Spinal cord (tissue), 10 donors: Measurements from ENCODE around the gene SLC25A13. TPM values are rescaled to one million over a fixed set of nuclear protein-coding genes. Genes with fewer than 3 reads are reported as not detected.

Source experiments
- DNase-seq, 6 donors: peaks; one replicate each; pipeline versions ENCODE4 v3.0.0 to v3.0.0-alpha.2; 2013 to 2015; ENCODE audit warnings: low spot score in 6 of 6, low read depth in 4 of 6
- H3K27ac ChIP-seq: one replicate; pipeline ENCODE4 v1.5.1; 2013; ENCODE audit warnings: low read depth, low read length, control low read depth
- H3K27me3 ChIP-seq: one replicate; pipeline ENCODE4 v1.6.1; 2013; ENCODE audit warnings: low read length; ENCODE audit not compliant: control insufficient read depth, insufficient read depth
- H3K36me3 ChIP-seq: one replicate; pipeline ENCODE4 v1.6.1; 2013; ENCODE audit warnings: low read length; ENCODE audit not compliant: control insufficient read depth, insufficient read depth
- H3K4me1 ChIP-seq: one replicate; pipeline ENCODE4 v1.6.1; 2013; ENCODE audit warnings: low read length; ENCODE audit not compliant: control insufficient read depth, insufficient read depth
- H3K4me3 ChIP-seq: one replicate; pipeline ENCODE4 v1.5.1; 2013; ENCODE audit warnings: low read depth, low read length, control low read depth
- H3K9me3 ChIP-seq: one replicate; pipeline ENCODE4 v1.6.1; 2013; ENCODE audit warnings: low read length; ENCODE audit not compliant: control insufficient read depth, insufficient read depth
- WGBS: methylation state at CpG from one replicate; pipeline ENCODE4 v1.1.5; 2013; ENCODE audit warnings: missing lambda C conversion rate; ENCODE audit not compliant: insufficient coverage; 5-methylcytosine and 5-hydroxymethylcytosine counted together
- polyA plus RNA-seq, 2 donors: library from polyadenylated mRNA; unstranded; fragments of 120-200 nt; gene quantifications; one replicate each; pipeline ENCODE4 v1.2.1, GENCODE V29; 2013; ENCODE audit not compliant: insufficient read length in 2 of 2
- total RNA-seq, 2 donors: library from RNA; depleted of rRNA in 1 of 2; stranded (reverse); fragments of 120-200 nt in 1 of 2; fragments of >200 nt in 1 of 2; gene quantifications; one replicate each; pipeline versions ENCODE4 v1.2.3 to v1.2.4, GENCODE V29; 2013 to 2014
- donor health status: healthy.

SLC25A13 gene
- total and polyA plus RNA-seq, 4 donors, result 24.9 to 34.7 (median 31.4) TPM

- H3K4me1 ChIP-seq, result no peaks in the 10 kb centered on the region
- no peaks in the 10 kb centered on the region for H3K27me3 ChIP-seq
- DNase-seq, result no peak
- no peaks in the 10 kb centered on the region for H3K36me3 ChIP-seq
- H3K9me3 ChIP-seq, result no peaks in the 10 kb centered on the region
- H3K4me3 ChIP-seq, result no peak overlapping the region
- 100% methylated on average over 1 of the region's 3 CpGs for WGBS
- no peak overlapping the region for H3K27ac ChIP-seq
These were observed 117.3 kb downstream of the SLC25A13 start for GRCh38 chr7:96204601-96205000.

GRCh38 chr7:96203786-96204185, 118.1 kb downstream of the SLC25A13 start:
- no peaks in the 10 kb centered on the region for H3K9me3 ChIP-seq
- DNase-seq, result peak in 1 of 6 donors; percentile 14

GRCh38 chr7:96202102-96202501, 119.8 kb downstream of the SLC25A13 start:
- H3K9me3 ChIP-seq, result no peaks in the 10 kb centered on the region
- no peak for DNase-seq
- H3K27me3 ChIP-seq, result no peaks in the 10 kb centered on the region
- H3K36me3 ChIP-seq, result no peaks in the 10 kb centered on the region
- H3K4me1 ChIP-seq, result no peaks in the 10 kb centered on the region
- 100% methylated on average over 2 of the region's 2 CpGs for WGBS
- H3K27ac ChIP-seq, result no peak overlapping the region
- H3K4me3 ChIP-seq, result no peak overlapping the region

More at GRCh38 chr7:96203786-96204185, 118.1 kb downstream of the SLC25A13 start:
- Histone ChIP-seq H3K4me1 (no peaks in the 10 kb centered on the region), H3K27ac (no peak overlapping the region), H3K27me3 (no peaks in the 10 kb centered on the region), H3K36me3 (no peaks in the 10 kb centered on the region), H3K4me3 (no peak overlapping the region)
- WGBS, result 100% methylated on average over 3 of the region's 3 CpGs

GRCh38 chr7:96200740-96201139, 121.2 kb downstream of the SLC25A13 start:
- H3K36me3 ChIP-seq, result no peaks in the 10 kb centered on the region
- WGBS, result no CpG with 5 or more reads among the region's 1 CpG
- H3K4me3 ChIP-seq, result no peak overlapping the region
- no peak overlapping the region for H3K27ac ChIP-seq
- H3K27me3 ChIP-seq, result no peaks in the 10 kb centered on the region
- peak in 1 of 6 donors; percentile 34 for DNase-seq
- H3K9me3 ChIP-seq, result no peaks in the 10 kb centered on the region
- H3K4me1 ChIP-seq, result no peaks in the 10 kb centered on the region

- DNase-seq, result no peak
- Histone ChIP-seq H3K9me3 (no peaks in the 10 kb centered on the region), H3K27ac (no peak overlapping the region), H3K36me3 (no peaks in the 10 kb centered on the region), H3K27me3 (no peaks in the 10 kb centered on the region), H3K4me3 (no peak overlapping the region), H3K4me1 (no peaks in the 10 kb centered on the region)
- WGBS, result 100% methylated on average over 1 of the region's 1 CpG
These were observed 122.5 kb downstream of the SLC25A13 start for GRCh38 chr7:96199421-96199820.

GRCh38 chr7:96198047-96198636, 123.8 kb downstream of the SLC25A13 start:
- no CpG with 5 or more reads among the region's 3 CpGs for WGBS
- H3K4me1 ChIP-seq, result no peaks in the 10 kb centered on the region
- no peaks in the 10 kb centered on the region for H3K27me3 ChIP-seq
- H3K27ac ChIP-seq, result no peak overlapping the region
- H3K9me3 ChIP-seq, result no peaks in the 10 kb centered on the region
- DNase-seq, result no peak
- H3K4me3 ChIP-seq, result no peak overlapping the region
- H3K36me3 ChIP-seq, result no peaks in the 10 kb centered on the region

- Histone ChIP-seq H3K4me3 (no peak overlapping the region), H3K9me3 (no peaks in the 10 kb centered on the region), H3K4me1 (no peaks in the 10 kb centered on the region), H3K27ac (no peak overlapping the region), H3K36me3 (no peaks in the 10 kb centered on the region), H3K27me3 (no peaks in the 10 kb centered on the region)
- 93% methylated on average over 3 of the region's 4 CpGs for WGBS
- no peak for DNase-seq
These were observed 125.2 kb downstream of the SLC25A13 start for GRCh38 chr7:96196676-96197075.

GRCh38 chr7:96189129-96189820, 132.6 kb downstream of the SLC25A13 start:
- no peaks in the 10 kb centered on the region for H3K9me3 ChIP-seq
- H3K27ac ChIP-seq, result no peak overlapping the region
- H3K4me3 ChIP-seq, result no peak overlapping the region
- no peak for DNase-seq
- peaks cover 4% of the 10 kb centered on the region for H3K36me3 ChIP-seq
- H3K27me3 ChIP-seq, result no peaks in the 10 kb centered on the region
- WGBS, result 90% methylated on average over 2 of the region's 4 CpGs
- H3K4me1 ChIP-seq, result no peaks in the 10 kb centered on the region

- no peaks in the 10 kb centered on the region for H3K27me3 ChIP-seq
- 72% methylated on average over 8 of the region's 8 CpGs for whole genome bisulfite sequencing
- DNase-seq, result no peak
- H3K27ac ChIP-seq, result no peak overlapping the region
- no peaks in the 10 kb centered on the region for H3K4me1 ChIP-seq
- no peaks in the 10 kb centered on the region for H3K9me3 ChIP-seq
- no peak overlapping the region for H3K4me3 ChIP-seq
- peaks cover 4% of the 10 kb centered on the region for H3K36me3 ChIP-seq
These were observed 133.3 kb downstream of the SLC25A13 start for GRCh38 chr7:96188591-96188991.

GRCh38 chr7:96188174-96188581, 133.7 kb downstream of the SLC25A13 start:
- Histone ChIP-seq H3K4me3 (no peak overlapping the region), H3K36me3 (peaks cover 4% of the 10 kb centered on the region), H3K27ac (no peak overlapping the region)

More at GRCh38 chr7:96188174-96188581, 133.7 kb downstream of the SLC25A13 start:
- 56% methylated on average over 3 of the region's 8 CpGs for WGBS
- no peaks in the 10 kb centered on the region for H3K27me3 ChIP-seq
- H3K9me3 ChIP-seq, result no peaks in the 10 kb centered on the region
- no peaks in the 10 kb centered on the region for H3K4me1 ChIP-seq
- no peak for DNase-seq
